BLaER1 (cell line): Measurements from ENCODE around the gene LINC01488.

Experiments
- H3K27ac ChIP-seq: shearing (Covaris generic); formaldehyde crosslinking; 2 replicates; pipeline ENCODE4 v1.8.1; 2022
- H3K27me3 ChIP-seq: shearing (Covaris generic); formaldehyde crosslinking; 2 replicates; pipeline ENCODE4 v1.8.1; 2022
- H3K36me3 ChIP-seq: shearing (Covaris generic); formaldehyde crosslinking; 2 replicates; pipeline ENCODE4 v1.8.1; 2022
- H3K4me1 ChIP-seq: shearing (Covaris generic); formaldehyde crosslinking; 2 replicates; pipeline ENCODE4 v1.8.1; 2022
- H3K4me2 ChIP-seq: shearing (Covaris generic); formaldehyde crosslinking; 2 replicates; pipeline ENCODE4 v1.8.1; 2022
- H3K4me3 ChIP-seq: shearing (Covaris generic); formaldehyde crosslinking; 2 replicates; pipeline ENCODE4 v1.8.1; 2022
- H3K9ac ChIP-seq: shearing (Covaris generic); formaldehyde crosslinking; 2 replicates; pipeline ENCODE4 v1.8.1; 2022
- H3K9me3 ChIP-seq: shearing (Covaris generic); formaldehyde crosslinking; 2 replicates; pipeline ENCODE4 v1.8.1; 2022
- H4K20me1 ChIP-seq: shearing (Covaris generic); formaldehyde crosslinking; 2 replicates; pipeline ENCODE4 v1.8.1; 2022
- Cebpa-rat ChIP-seq: shearing (Covaris generic); IDR thresholded peaks from 2 replicates; pipeline ENCODE4 v1.8.1; 2022

The LINC01488 gene

DNA sequence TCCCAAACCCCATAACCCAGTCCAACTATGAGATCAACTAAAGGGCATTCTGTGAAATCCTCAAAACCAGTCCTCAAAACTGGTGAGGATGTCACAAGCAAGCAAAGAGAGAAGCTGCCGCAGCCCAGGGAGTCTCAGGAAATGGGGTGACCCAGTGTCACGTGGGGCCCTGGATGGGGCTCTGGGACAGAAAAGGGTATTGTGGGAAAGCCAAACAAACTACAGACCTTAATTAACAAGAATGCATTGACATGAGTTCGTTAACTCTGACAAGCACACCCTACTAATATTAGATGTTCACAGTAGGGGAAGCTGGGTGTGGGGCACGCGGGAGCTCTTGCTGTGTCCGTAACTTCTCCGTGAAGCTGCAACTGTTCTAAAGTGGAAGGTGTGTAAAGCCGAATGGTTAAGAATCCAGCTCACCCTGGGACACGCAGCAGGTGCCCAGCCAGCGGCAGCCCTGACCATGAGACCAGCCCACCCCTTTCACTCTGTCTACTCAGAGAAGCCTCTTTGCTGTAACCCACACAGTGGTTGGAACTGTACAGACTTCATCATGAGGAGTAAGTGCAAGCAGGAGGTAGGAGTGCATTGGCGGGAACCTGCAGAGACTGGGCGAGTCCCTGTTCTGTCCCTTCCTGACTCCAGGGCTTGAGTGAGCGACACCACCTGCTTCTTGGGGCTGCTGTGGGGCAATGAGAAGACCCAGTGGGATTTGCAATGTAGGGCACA lies 17.9 kb downstream of the LINC01488 start:
- no peaks in the 10 kb centered on the region for H4K20me1 ChIP-seq
- no peaks in the 10 kb centered on the region for H3K36me3 ChIP-seq
- H3K27me3 ChIP-seq: no peaks in the 10 kb centered on the region
- no peak overlapping the region for H3K9ac ChIP-seq
- H3K4me3 ChIP-seq: no peak overlapping the region
- H3K4me1 ChIP-seq: peaks cover 48% of the 10 kb centered on the region
- no peaks in the 10 kb centered on the region for H3K9me3 ChIP-seq
- no peak overlapping the region for H3K27ac ChIP-seq
- H3K4me2 ChIP-seq: peak overlapping the region; percentile 63
- no peak for TF ChIP-seq Cebpa-rat

DNA sequence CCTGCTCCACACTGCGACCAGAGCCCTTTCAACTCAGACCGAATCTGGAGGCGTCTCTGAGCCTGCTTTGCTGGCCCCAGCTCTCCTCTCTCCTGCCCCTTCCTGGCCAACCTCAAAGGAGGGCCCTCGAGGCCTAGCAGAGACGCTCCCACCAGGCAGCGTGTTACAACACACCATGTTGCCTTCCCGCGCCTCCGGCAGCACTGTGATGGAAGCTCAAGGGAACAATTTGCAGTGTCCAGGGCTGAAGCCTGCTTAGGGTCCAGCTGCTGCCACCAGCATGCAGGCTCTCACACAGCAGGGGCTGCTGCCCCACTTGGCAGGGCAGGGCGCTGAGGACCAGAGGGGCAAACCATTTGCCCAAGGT lies 18.4 kb downstream of the LINC01488 start:
- Histone ChIP-seq H4K20me1 (no peaks in the 10 kb centered on the region), H3K27ac (no peak overlapping the region), H3K27me3 (no peaks in the 10 kb centered on the region), H3K36me3 (no peaks in the 10 kb centered on the region), H3K9ac (no peak overlapping the region), H3K9me3 (no peaks in the 10 kb centered on the region), H3K4me1 (peaks cover 48% of the 10 kb centered on the region), H3K4me3 (no peak overlapping the region), H3K4me2 (peak overlapping the region; percentile 63)
- no peak for TF ChIP-seq Cebpa-rat

DNA sequence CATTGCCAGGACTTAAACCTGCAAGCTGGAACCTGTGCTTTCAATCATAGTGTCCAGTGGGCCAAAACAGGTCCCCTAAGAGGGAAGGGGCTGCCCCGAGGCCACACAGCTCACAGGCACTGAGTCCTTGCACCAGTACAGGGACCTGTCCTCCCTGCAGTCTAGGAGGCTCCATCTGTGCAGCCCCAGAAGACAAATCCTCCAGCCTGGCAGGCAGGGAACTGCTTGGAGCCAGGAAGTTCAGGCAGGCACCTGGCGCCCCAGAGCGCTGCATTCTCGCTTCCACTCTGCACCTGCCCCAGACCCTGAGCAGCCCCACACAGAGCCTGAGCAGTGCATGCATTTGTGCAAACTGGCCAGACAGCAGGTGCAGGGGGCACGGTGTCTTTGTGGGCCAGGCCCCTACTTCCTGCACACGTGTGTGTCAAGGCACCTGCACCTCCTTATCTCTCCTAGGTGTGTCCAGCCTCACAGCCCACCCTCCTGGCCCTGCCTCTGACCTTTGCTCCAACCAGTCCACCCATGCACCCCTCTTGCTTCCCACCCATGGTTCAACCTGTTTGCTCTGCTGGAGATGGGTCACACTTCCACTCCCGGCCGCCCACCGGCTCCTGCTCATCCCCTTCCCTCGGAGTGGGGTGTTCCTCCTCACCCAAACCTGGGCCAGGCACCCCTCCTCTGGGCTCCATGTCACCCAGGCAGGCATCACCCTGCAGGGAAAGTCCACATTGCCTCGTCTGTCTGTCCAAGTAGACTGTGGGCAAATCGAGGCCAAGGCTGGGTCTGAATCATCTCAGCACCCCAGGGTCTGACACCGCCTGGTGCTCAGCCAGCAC lies 19.0 kb downstream of the LINC01488 start:
- Histone ChIP-seq H3K36me3 (no peaks in the 10 kb centered on the region), H3K27ac (no peak overlapping the region), H3K27me3 (no peaks in the 10 kb centered on the region), H3K4me1 (peaks cover 48% of the 10 kb centered on the region), H3K4me2 (peak overlapping the region; percentile 63), H3K9ac (no peak overlapping the region), H3K9me3 (no peaks in the 10 kb centered on the region), H3K4me3 (no peak overlapping the region), H4K20me1 (no peaks in the 10 kb centered on the region)
- no peak for TF ChIP-seq Cebpa-rat

DNA sequence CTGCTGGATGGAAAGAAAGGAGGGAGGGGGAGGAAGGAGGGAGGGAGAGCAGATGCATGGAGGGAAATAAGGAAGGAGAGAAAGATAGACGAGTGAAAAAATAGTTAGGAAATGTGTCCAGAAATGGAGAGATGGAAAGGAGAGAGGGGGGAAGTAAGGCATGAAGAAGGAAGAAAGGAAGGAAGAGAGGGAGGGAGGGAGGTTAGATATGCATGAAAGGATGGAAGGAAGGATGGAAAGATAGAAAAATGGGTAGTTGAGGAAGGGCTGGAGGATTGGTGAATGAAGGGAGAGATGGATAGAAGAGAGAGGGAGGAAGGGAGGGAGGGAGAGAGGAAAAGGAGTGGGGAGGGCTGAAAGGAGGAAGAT lies 19.6 kb downstream of the LINC01488 start:
- Histone ChIP-seq H3K4me1 (peaks cover 48% of the 10 kb centered on the region), H3K9ac (no peak overlapping the region), H3K4me2 (peak overlapping the region; percentile 63; the same call in 1 of the 2 replicates), H3K9me3 (peaks cover 2% of the 10 kb centered on the region), H3K27me3 (no peaks in the 10 kb centered on the region), H3K27ac (no peak overlapping the region), H3K4me3 (no peak overlapping the region), H4K20me1 (no peaks in the 10 kb centered on the region), H3K36me3 (no peaks in the 10 kb centered on the region)
- no peak for TF ChIP-seq Cebpa-rat

DNA sequence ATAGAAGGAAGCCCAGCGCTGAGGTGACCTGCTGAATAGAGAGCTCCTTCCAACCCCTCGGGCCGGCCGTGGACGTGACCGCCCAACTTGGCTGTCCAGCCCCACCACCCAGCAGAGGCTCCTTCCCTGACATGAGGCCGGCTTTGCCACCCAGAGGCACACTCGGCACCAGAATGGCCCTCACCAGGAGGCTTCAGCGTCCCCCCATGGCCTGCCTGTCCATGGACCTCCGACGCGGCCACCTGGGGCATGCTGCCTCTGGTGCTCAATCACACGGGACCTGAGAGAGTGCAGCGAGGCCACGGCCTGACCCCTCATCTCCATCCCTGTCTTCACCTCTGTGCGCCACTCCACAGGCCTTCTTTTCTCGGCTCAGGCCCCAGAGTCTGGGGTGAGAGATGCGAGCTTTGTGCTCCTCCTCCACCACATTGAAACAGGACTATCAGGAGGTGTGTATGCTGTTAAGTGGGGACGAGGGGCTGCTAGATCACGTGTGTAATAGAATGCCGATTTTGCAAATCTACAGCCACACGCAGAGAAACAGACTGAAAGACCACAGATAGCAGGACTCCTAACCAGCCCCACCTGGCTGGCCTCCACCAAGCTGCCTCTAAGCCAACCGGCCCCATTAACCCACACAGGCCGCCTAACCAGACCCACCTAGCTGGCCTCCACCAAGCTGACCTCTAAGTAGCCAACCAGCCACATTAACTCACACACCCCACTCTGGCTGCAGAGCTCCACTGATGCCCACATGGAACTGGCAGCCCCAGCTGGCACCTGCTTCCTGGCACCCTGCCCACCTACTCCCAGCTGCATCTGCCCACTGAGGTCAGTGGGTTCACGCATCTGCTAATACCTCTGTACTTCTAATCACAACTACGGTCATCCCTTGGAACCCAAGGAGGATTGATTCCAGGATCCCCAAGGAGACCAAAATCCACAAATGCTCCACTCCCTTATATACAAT lies 20.7 kb downstream of the LINC01488 start:
- H3K27me3 ChIP-seq: no peaks in the 10 kb centered on the region
- H3K27ac ChIP-seq: no peak overlapping the region
- H3K9ac ChIP-seq: no peak overlapping the region
- peaks cover 6% of the 10 kb centered on the region for H3K9me3 ChIP-seq
- H3K4me3 ChIP-seq: no peak overlapping the region
- H3K4me2 ChIP-seq: peak overlapping the region; percentile 45
- peaks cover 48% of the 10 kb centered on the region for H3K4me1 ChIP-seq
- H3K36me3 ChIP-seq: no peaks in the 10 kb centered on the region
- no peaks in the 10 kb centered on the region for H4K20me1 ChIP-seq
- no peak for TF ChIP-seq Cebpa-rat

DNA sequence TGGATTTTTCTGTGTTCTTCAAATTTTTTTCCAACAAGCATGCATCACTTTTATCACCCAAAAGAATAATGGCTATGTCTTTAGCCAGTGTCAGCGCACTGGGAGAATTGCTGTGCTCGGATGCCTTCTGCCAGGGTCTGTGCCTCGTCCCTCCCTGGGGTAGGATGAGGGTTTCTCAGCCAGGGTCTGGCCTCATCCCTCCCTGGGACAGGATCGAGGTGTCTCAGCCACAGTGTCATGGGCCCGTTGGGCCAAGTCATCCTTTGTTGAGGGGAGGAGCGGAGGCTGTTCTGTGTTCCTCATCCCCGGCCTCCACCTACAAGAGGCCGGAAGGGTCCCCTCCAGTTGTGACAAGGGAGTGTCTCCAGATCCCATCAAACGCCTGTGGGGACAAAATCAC lies 22.7 kb downstream of the LINC01488 start:
- H3K4me1 ChIP-seq: peaks cover 43% of the 10 kb centered on the region
- H3K9ac ChIP-seq: no peak overlapping the region
- no peak overlapping the region for H3K4me3 ChIP-seq
- H3K9me3 ChIP-seq: peaks cover 6% of the 10 kb centered on the region
- no peaks in the 10 kb centered on the region for H4K20me1 ChIP-seq
- no peak overlapping the region for H3K27ac ChIP-seq
- no peaks in the 10 kb centered on the region for H3K27me3 ChIP-seq
- no peak for TF ChIP-seq Cebpa-rat
- H3K36me3 ChIP-seq: no peaks in the 10 kb centered on the region
- H3K4me2 ChIP-seq: no peak overlapping the region

DNA sequence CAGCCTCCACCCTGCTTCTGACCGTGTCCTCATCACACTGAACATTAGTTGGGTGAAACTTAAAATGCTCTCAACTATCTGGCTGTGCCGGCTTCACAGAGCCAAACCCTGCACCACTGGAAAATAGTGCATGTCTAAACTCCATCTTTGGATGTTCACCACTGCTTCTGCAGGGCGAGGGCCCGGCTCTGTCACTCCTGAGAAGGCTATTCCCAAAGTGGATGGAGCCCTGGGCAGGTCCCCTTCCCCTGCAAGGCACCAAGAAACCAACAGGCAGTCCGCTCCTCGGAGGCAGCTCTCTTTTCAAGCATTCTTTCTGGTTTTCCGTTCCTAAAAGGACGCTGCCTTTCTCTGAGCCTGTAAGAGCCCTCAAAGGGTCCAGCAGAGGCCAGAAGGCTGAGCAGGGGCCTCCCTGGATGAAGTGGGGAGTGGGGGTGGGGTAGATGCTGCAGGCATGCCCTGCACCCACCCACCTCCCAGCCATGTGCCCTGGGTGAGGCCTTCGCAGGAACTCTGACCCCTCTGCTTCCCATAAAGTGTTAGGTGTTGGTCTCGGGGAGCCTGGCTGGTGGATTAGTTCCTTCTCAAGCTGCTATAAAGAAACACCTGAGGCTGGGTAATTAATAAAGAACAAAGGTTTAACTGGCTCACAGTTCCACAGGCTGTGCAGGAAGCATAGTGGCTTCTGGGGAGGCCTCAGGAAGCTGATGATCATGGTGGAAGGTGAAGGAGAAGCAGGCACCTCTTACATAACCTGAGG lies 23.3 kb downstream of the LINC01488 start:
- no peak overlapping the region for H3K9ac ChIP-seq
- TF ChIP-seq Cebpa-rat: no peak
- H3K4me1 ChIP-seq: peaks cover 43% of the 10 kb centered on the region
- H3K9me3 ChIP-seq: peaks cover 6% of the 10 kb centered on the region
- H3K27me3 ChIP-seq: no peaks in the 10 kb centered on the region
- H4K20me1 ChIP-seq: no peaks in the 10 kb centered on the region
- H3K36me3 ChIP-seq: no peaks in the 10 kb centered on the region
- no peak overlapping the region for H3K27ac ChIP-seq
- no peak overlapping the region for H3K4me3 ChIP-seq
- H3K4me2 ChIP-seq: no peak overlapping the region

DNA sequence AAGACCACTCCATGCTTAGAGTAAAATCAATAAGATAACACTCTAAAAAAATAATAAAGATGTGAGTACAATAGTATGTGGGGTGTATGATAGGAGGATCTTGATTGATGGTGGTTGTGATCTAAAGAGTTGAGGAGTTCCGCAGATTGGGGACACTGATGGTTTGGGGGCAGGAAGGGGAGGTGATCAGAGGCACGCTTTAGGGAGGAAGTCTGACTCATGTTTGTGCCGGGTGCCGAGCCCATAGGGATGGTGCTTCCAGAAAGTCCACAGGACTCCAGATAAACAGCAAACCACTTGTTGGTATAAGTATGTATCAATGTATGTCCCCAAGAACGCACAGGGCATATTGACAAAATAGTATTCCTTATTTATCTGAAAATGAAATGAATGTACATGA lies 27.5 kb downstream of the LINC01488 start:
- no peaks in the 10 kb centered on the region for H4K20me1 ChIP-seq
- TF ChIP-seq Cebpa-rat: no peak
- H3K36me3 ChIP-seq: no peaks in the 10 kb centered on the region
- H3K4me3 ChIP-seq: no peak overlapping the region
- H3K27ac ChIP-seq: no peak overlapping the region
- H3K4me1 ChIP-seq: peaks cover 11% of the 10 kb centered on the region
- H3K4me2 ChIP-seq: peak overlapping the region; percentile 5; the same call in 1 of the 2 replicates
- no peaks in the 10 kb centered on the region for H3K27me3 ChIP-seq
- H3K9ac ChIP-seq: no peak overlapping the region
- H3K9me3 ChIP-seq: peaks cover 6% of the 10 kb centered on the region

DNA sequence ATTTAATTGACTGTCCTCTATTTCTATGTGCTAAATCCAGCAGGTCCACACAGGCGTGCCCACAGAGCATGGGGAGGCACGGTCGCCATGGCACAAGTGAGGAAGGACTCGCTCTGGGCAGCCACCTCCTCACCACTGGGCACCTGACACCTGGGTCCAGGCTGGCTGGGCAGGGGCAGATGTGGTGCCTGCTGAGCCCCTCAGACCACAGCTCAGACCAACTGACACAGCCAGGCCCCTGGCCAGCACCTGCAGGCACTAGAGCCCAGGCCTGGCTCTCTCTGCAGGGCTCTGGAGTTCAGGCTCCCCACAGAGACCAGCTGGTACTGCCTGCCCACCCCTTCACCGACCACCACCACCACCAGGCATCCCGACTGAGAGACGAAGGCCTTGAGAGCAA lies 27.9 kb downstream of the LINC01488 start:
- H3K27me3 ChIP-seq: no peaks in the 10 kb centered on the region
- H3K4me3 ChIP-seq: no peak overlapping the region
- H3K27ac ChIP-seq: no peak overlapping the region
- H3K9me3 ChIP-seq: peaks cover 6% of the 10 kb centered on the region
- no peak overlapping the region for H3K9ac ChIP-seq
- peak overlapping the region; percentile 5; the same call in 1 of the 2 replicates for H3K4me2 ChIP-seq
- no peaks in the 10 kb centered on the region for H4K20me1 ChIP-seq
- H3K4me1 ChIP-seq: peaks cover 11% of the 10 kb centered on the region
- no peak for TF ChIP-seq Cebpa-rat
- H3K36me3 ChIP-seq: no peaks in the 10 kb centered on the region
